ENCODE results near the gene PPFIA3. TPM values are rescaled to one million over a fixed set of nuclear protein-coding genes. Genes with fewer than 3 reads are reported as not detected.

The PPFIA3 gene
- total and polyA plus RNA-seq, 2 of the 8 experiments (the other 6 are each of a cell fraction or from before 2014, with no cell fraction given): 15.9 to 25.3 TPM

GRCh38 chr19:49135686-49136085, 16.3 kb downstream of the PPFIA3 start (continued):
- TF ChIP-seq ATF2 (IDR thresholded peaks at IDR 0.05; ENCODE audit: low read length): no peak

All from H1 (cell line).